IPS-20b (cell line): ENCODE results near the gene HES5.

ENCODE experiments used
- H3K27ac ChIP-seq: one replicate; pipeline ENCODE4 v1.5.1; 2013; ENCODE audit warnings: low read length
- H3K27me3 ChIP-seq: 2 replicates; pipeline ENCODE4 v1.6.1; 2013; ENCODE audit warnings: mild to moderate bottlenecking, low read length, inconsistent platforms; ENCODE audit not compliant: insufficient read depth
- H3K36me3 ChIP-seq: 2 replicates; pipeline ENCODE4 v1.6.1; 2013; ENCODE audit warnings: low read depth, mild to moderate bottlenecking, inconsistent platforms, low read length, moderate library complexity; ENCODE audit not compliant: insufficient read depth
- H3K4me1 ChIP-seq: 2 replicates; pipeline ENCODE4 v1.6.1; 2013; ENCODE audit warnings: mild to moderate bottlenecking, control low read depth, inconsistent platforms, low read length, moderate library complexity; ENCODE audit not compliant: insufficient read depth
- H3K4me3 ChIP-seq: 2 replicates; pipeline ENCODE4 v1.5.1; 2013; ENCODE audit warnings: mild to moderate bottlenecking, low read length, inconsistent platforms
- H3K9ac ChIP-seq: 2 replicates; pipeline ENCODE4 v1.6.1; 2013; ENCODE audit warnings: low read depth, mild to moderate bottlenecking, inconsistent platforms, low read length, moderate library complexity
- H3K9me3 ChIP-seq: 2 replicates; pipeline ENCODE4 v1.6.1; 2013; ENCODE audit warnings: mild to moderate bottlenecking, low read depth, low read length, inconsistent platforms; ENCODE audit not compliant: insufficient read depth

HES5 gene

GRCh38 chr1:2505461-2505994 lies 24.5 kb downstream of the HES5 start:
- no peaks in the 10 kb centered on the region for H3K4me1 ChIP-seq

GRCh38 chr1:2504949-2505272 lies 25.2 kb downstream of the HES5 start:
- Histone ChIP-seq H3K27me3 (no peaks in the 10 kb centered on the region), H3K9ac (no peak overlapping the region), H3K4me3 (no peak overlapping the region), H3K27ac (no peak overlapping the region), H3K4me1 (no peaks in the 10 kb centered on the region), H3K9me3 (no peaks in the 10 kb centered on the region), H3K36me3 (peaks cover 24% of the 10 kb centered on the region)

More at GRCh38 chr1:2505461-2505994, 24.5 kb downstream of the HES5 start:
- no peak overlapping the region for H3K4me3 ChIP-seq
- H3K9me3 ChIP-seq, result no peaks in the 10 kb centered on the region
- H3K9ac ChIP-seq, result no peak overlapping the region
- H3K27me3 ChIP-seq, result no peaks in the 10 kb centered on the region
- H3K27ac ChIP-seq, result no peak overlapping the region
- H3K36me3 ChIP-seq, result peaks cover 30% of the 10 kb centered on the region

GRCh38 chr1:2504225-2504948 lies 25.7 kb downstream of the HES5 start:
- Histone ChIP-seq H3K36me3 (peaks cover 19% of the 10 kb centered on the region), H3K4me1 (no peaks in the 10 kb centered on the region), H3K9me3 (no peaks in the 10 kb centered on the region), H3K9ac (no peak overlapping the region), H3K27ac (no peak overlapping the region), H3K4me3 (no peak overlapping the region), H3K27me3 (no peaks in the 10 kb centered on the region)

GRCh38 chr1:2503554-2504224 lies 26.4 kb downstream of the HES5 start:
- Histone ChIP-seq H3K27me3 (no peaks in the 10 kb centered on the region), H3K36me3 (peaks cover 12% of the 10 kb centered on the region), H3K4me1 (no peaks in the 10 kb centered on the region), H3K9ac (no peak overlapping the region), H3K27ac (no peak overlapping the region), H3K4me3 (no peak overlapping the region), H3K9me3 (no peaks in the 10 kb centered on the region)

GRCh38 chr1:2502661-2503553 lies 27.2 kb downstream of the HES5 start:
- H3K4me3 ChIP-seq, result no peak overlapping the region
- H3K27me3 ChIP-seq, result no peaks in the 10 kb centered on the region
- no peaks in the 10 kb centered on the region for H3K4me1 ChIP-seq
- H3K27ac ChIP-seq, result no peak overlapping the region
- H3K9me3 ChIP-seq, result no peaks in the 10 kb centered on the region
- H3K36me3 ChIP-seq, result peaks cover 8% of the 10 kb centered on the region; the same call in 1 of the 2 replicates
- H3K9ac ChIP-seq, result no peak overlapping the region

GRCh38 chr1:2502210-2502609 lies 27.9 kb downstream of the HES5 start:
- Histone ChIP-seq H3K9ac (no peak overlapping the region), H3K27ac (no peak overlapping the region), H3K4me3 (no peak overlapping the region), H3K27me3 (no peaks in the 10 kb centered on the region), H3K9me3 (no peaks in the 10 kb centered on the region), H3K4me1 (no peaks in the 10 kb centered on the region), H3K36me3 (peaks cover under 1% of the 10 kb centered on the region; the same call in 1 of the 2 replicates)

GRCh38 chr1:2501820-2502119 lies 28.3 kb downstream of the HES5 start:
- no peaks in the 10 kb centered on the region for H3K9me3 ChIP-seq
- no peak overlapping the region for H3K9ac ChIP-seq
- H3K27ac ChIP-seq, result no peak overlapping the region
- H3K36me3 ChIP-seq, result no peaks in the 10 kb centered on the region
- H3K27me3 ChIP-seq, result no peaks in the 10 kb centered on the region; the same call in 1 of the 2 replicates
- no peak overlapping the region for H3K4me3 ChIP-seq
- no peaks in the 10 kb centered on the region for H3K4me1 ChIP-seq

GRCh38 chr1:2501041-2501819 lies 28.8 kb downstream of the HES5 start:
- H3K4me3 ChIP-seq, result no peak overlapping the region
- H3K9ac ChIP-seq, result no peak overlapping the region
- H3K9me3 ChIP-seq, result no peaks in the 10 kb centered on the region
- no peaks in the 10 kb centered on the region; the same call in 1 of the 2 replicates for H3K27me3 ChIP-seq
- H3K36me3 ChIP-seq, result no peaks in the 10 kb centered on the region
- no peaks in the 10 kb centered on the region for H3K4me1 ChIP-seq
- no peak overlapping the region for H3K27ac ChIP-seq

GRCh38 chr1:2499986-2500596 lies 30.0 kb downstream of the HES5 start:
- no peak overlapping the region for H3K4me3 ChIP-seq
- no peaks in the 10 kb centered on the region for H3K9me3 ChIP-seq
- H3K27me3 ChIP-seq, result no peaks in the 10 kb centered on the region; the same call in 1 of the 2 replicates
- H3K4me1 ChIP-seq, result no peaks in the 10 kb centered on the region
- H3K36me3 ChIP-seq, result no peaks in the 10 kb centered on the region
- no peak overlapping the region for H3K9ac ChIP-seq
- H3K27ac ChIP-seq, result no peak overlapping the region

GRCh38 chr1:2499260-2499659 lies 30.8 kb downstream of the HES5 start:
- no peaks in the 10 kb centered on the region; the same call in 1 of the 2 replicates for H3K27me3 ChIP-seq
- H3K4me1 ChIP-seq, result no peaks in the 10 kb centered on the region
- H3K4me3 ChIP-seq, result no peak overlapping the region
- H3K36me3 ChIP-seq, result no peaks in the 10 kb centered on the region
- H3K9me3 ChIP-seq, result no peaks in the 10 kb centered on the region
- no peak overlapping the region for H3K9ac ChIP-seq
- H3K27ac ChIP-seq, result no peak overlapping the region

- no peaks in the 10 kb centered on the region for H3K4me1 ChIP-seq
- no peaks in the 10 kb centered on the region for H3K36me3 ChIP-seq
- no peak overlapping the region for H3K9ac ChIP-seq
- H3K9me3 ChIP-seq, result no peaks in the 10 kb centered on the region
- no peak overlapping the region for H3K4me3 ChIP-seq
- H3K27ac ChIP-seq, result no peak overlapping the region
- H3K27me3 ChIP-seq, result no peaks in the 10 kb centered on the region; the same call in 1 of the 2 replicates
These were observed 31.4 kb downstream of the HES5 start for GRCh38 chr1:2498648-2499047.
